ENCODE results near the gene RABIF. TPM values are rescaled to one million over a fixed set of nuclear protein-coding genes. Genes with fewer than 3 reads are reported as not detected.

The RABIF gene
- total RNA-seq, 2 donors from 2014 or later, result 10.3 to 11.1 TPM

GRCh38 chr1:202860744-202861419 lies 28.1 kb downstream of the RABIF start:
- H3K27ac Mint-ChIP-seq, result peak overlapping the region; percentile 60
- DNase-seq (peak in 1 of 3 donors; percentile 14), ATAC-seq (peak; percentile 73)
- no peaks in the 10 kb centered on the region for H3K9me3 ChIP-seq (ENCODE audit: control insufficient read depth, low read length, poor library complexity, severe bottlenecking)
- H3K4me3 Mint-ChIP-seq, result peak overlapping the region; percentile 91
- H3K36me3 Mint-ChIP-seq (ENCODE audit: low read depth), result no peaks in the 10 kb centered on the region
- peaks cover 14% of the 10 kb centered on the region for H3K4me1 Mint-ChIP-seq
- peaks cover 62% of the 10 kb centered on the region for H3K27me3 Mint-ChIP-seq

GRCh38 chr1:202858789-202859414 lies 30.0 kb downstream of the RABIF start:
- Mint-ChIP-seq H3K27ac (no peak overlapping the region), H3K27me3 (peaks cover 42% of the 10 kb centered on the region), H3K4me1 (peaks cover 14% of the 10 kb centered on the region), H3K36me3 (ENCODE audit: low read depth) (no peaks in the 10 kb centered on the region), H3K4me3 (no peak overlapping the region)
- no peak for DNase-seq
- ATAC-seq, result no peak
- no peaks in the 10 kb centered on the region for H3K9me3 ChIP-seq (ENCODE audit: control insufficient read depth, low read length, poor library complexity, severe bottlenecking)

GRCh38 chr1:202858331-202858730 lies 30.6 kb downstream of the RABIF start:
- Mint-ChIP-seq H3K27ac (no peak overlapping the region), H3K36me3 (ENCODE audit: low read depth) (no peaks in the 10 kb centered on the region), H3K4me1 (peaks cover 14% of the 10 kb centered on the region), H3K27me3 (peaks cover 39% of the 10 kb centered on the region), H3K4me3 (no peak overlapping the region)
- no peak for ATAC-seq
- no peak for DNase-seq
- H3K9me3 ChIP-seq (ENCODE audit: control insufficient read depth, low read length, poor library complexity, severe bottlenecking), result no peaks in the 10 kb centered on the region

GRCh38 chr1:202857136-202857610 lies 31.8 kb downstream of the RABIF start:
- Mint-ChIP-seq H3K4me3 (no peak overlapping the region), H3K36me3 (ENCODE audit: low read depth) (no peaks in the 10 kb centered on the region), H3K27me3 (peaks cover 27% of the 10 kb centered on the region), H3K27ac (no peak overlapping the region), H3K4me1 (peaks cover 14% of the 10 kb centered on the region)
- no peaks in the 10 kb centered on the region for H3K9me3 ChIP-seq (ENCODE audit: control insufficient read depth, low read length, poor library complexity, severe bottlenecking)
- ATAC-seq (no peak), DNase-seq (no peak)

- Mint-ChIP-seq H3K4me1 (peaks cover 4% of the 10 kb centered on the region), H3K27me3 (peaks cover 15% of the 10 kb centered on the region), H3K36me3 (ENCODE audit: low read depth) (no peaks in the 10 kb centered on the region), H3K27ac (no peak overlapping the region), H3K4me3 (no peak overlapping the region)
- ATAC-seq (no peak), DNase-seq (no peak)
- no peaks in the 10 kb centered on the region for H3K9me3 ChIP-seq (ENCODE audit: control insufficient read depth, low read length, poor library complexity, severe bottlenecking)
Observed at GRCh38 chr1:202856014-202856413, 32.9 kb downstream of the RABIF start.

- H3K4me1 Mint-ChIP-seq, result no peaks in the 10 kb centered on the region
- H3K9me3 ChIP-seq (ENCODE audit: control insufficient read depth, low read length, poor library complexity, severe bottlenecking), result no peaks in the 10 kb centered on the region
- H3K36me3 Mint-ChIP-seq (ENCODE audit: low read depth), result no peaks in the 10 kb centered on the region
- no peak overlapping the region for H3K4me3 Mint-ChIP-seq
- no peak for ATAC-seq
- no peak for DNase-seq
- H3K27ac Mint-ChIP-seq, result no peak overlapping the region
- H3K27me3 Mint-ChIP-seq, result peaks cover 3% of the 10 kb centered on the region
Observed at GRCh38 chr1:202854787-202855186, 34.2 kb downstream of the RABIF start.

GRCh38 chr1:202852163-202852904 lies 36.6 kb downstream of the RABIF start:
- peaks cover 3% of the 10 kb centered on the region for H3K4me1 Mint-ChIP-seq
- no peak overlapping the region for H3K4me3 Mint-ChIP-seq
- ATAC-seq (peak; percentile 84), DNase-seq (peak in 2 of 3 donors; percentile 9 to 25)
- no peaks in the 10 kb centered on the region for H3K27me3 Mint-ChIP-seq
- H3K36me3 Mint-ChIP-seq (ENCODE audit: low read depth), result no peaks in the 10 kb centered on the region
- no peak overlapping the region for H3K27ac Mint-ChIP-seq
- H3K9me3 ChIP-seq (ENCODE audit: control insufficient read depth, low read length, poor library complexity, severe bottlenecking), result no peaks in the 10 kb centered on the region

GRCh38 chr1:202850593-202851362 lies 38.2 kb downstream of the RABIF start:
- peaks cover 3% of the 10 kb centered on the region for H3K4me1 Mint-ChIP-seq
- no peak overlapping the region for H3K27ac Mint-ChIP-seq
- H3K4me3 Mint-ChIP-seq, result peak overlapping the region; percentile 25
- H3K9me3 ChIP-seq (ENCODE audit: control insufficient read depth, low read length, poor library complexity, severe bottlenecking), result no peaks in the 10 kb centered on the region
- H3K36me3 Mint-ChIP-seq (ENCODE audit: low read depth), result no peaks in the 10 kb centered on the region
- H3K27me3 Mint-ChIP-seq, result no peaks in the 10 kb centered on the region
- no peak for DNase-seq
- ATAC-seq, result no peak

GRCh38 chr1:202848191-202848542 lies 40.8 kb downstream of the RABIF start:
- Mint-ChIP-seq H3K36me3 (ENCODE audit: low read depth) (no peaks in the 10 kb centered on the region), H3K4me3 (no peak overlapping the region), H3K4me1 (peaks cover 5% of the 10 kb centered on the region), H3K27me3 (no peaks in the 10 kb centered on the region), H3K27ac (no peak overlapping the region)
- no peaks in the 10 kb centered on the region for H3K9me3 ChIP-seq (ENCODE audit: control insufficient read depth, low read length, poor library complexity, severe bottlenecking)
- ATAC-seq (no peak), DNase-seq (no peak)

- Mint-ChIP-seq H3K4me3 (no peak overlapping the region), H3K36me3 (ENCODE audit: low read depth) (no peaks in the 10 kb centered on the region), H3K27me3 (no peaks in the 10 kb centered on the region), H3K4me1 (peaks cover 5% of the 10 kb centered on the region), H3K27ac (no peak overlapping the region)
- no peaks in the 10 kb centered on the region for H3K9me3 ChIP-seq (ENCODE audit: control insufficient read depth, low read length, poor library complexity, severe bottlenecking)
- DNase-seq (no peak), ATAC-seq (no peak)
Observed at GRCh38 chr1:202844935-202845334, 44.0 kb downstream of the RABIF start.

- no peaks in the 10 kb centered on the region for H3K36me3 Mint-ChIP-seq (ENCODE audit: low read depth)
- no peaks in the 10 kb centered on the region for H3K9me3 ChIP-seq (ENCODE audit: control insufficient read depth, low read length, poor library complexity, severe bottlenecking)
- no peak overlapping the region for H3K27ac Mint-ChIP-seq
- ATAC-seq (no peak), DNase-seq (no peak)
- H3K27me3 Mint-ChIP-seq, result no peaks in the 10 kb centered on the region
- no peak overlapping the region for H3K4me3 Mint-ChIP-seq
- peaks cover 5% of the 10 kb centered on the region for H3K4me1 Mint-ChIP-seq
Observed at GRCh38 chr1:202844259-202844658, 44.7 kb downstream of the RABIF start.

- no peak overlapping the region for H3K4me3 Mint-ChIP-seq
- DNase-seq (no peak), ATAC-seq (no peak)
- no peaks in the 10 kb centered on the region for H3K36me3 Mint-ChIP-seq (ENCODE audit: low read depth)
- no peaks in the 10 kb centered on the region for H3K27me3 Mint-ChIP-seq
- H3K4me1 Mint-ChIP-seq, result peaks cover 3% of the 10 kb centered on the region
- H3K9me3 ChIP-seq (ENCODE audit: control insufficient read depth, low read length, poor library complexity, severe bottlenecking), result no peaks in the 10 kb centered on the region
- H3K27ac Mint-ChIP-seq, result peak overlapping the region; percentile 39
Observed at GRCh38 chr1:202843081-202843480, 45.9 kb downstream of the RABIF start.

GRCh38 chr1:202837746-202838262 lies 51.1 kb downstream of the RABIF start:
- ATAC-seq, result no peak
- Mint-ChIP-seq H3K36me3 (ENCODE audit: low read depth) (no peaks in the 10 kb centered on the region), H3K27me3 (no peaks in the 10 kb centered on the region), H3K27ac (peak overlapping the region; percentile 91), H3K4me3 (no peak overlapping the region), H3K4me1 (peaks cover 34% of the 10 kb centered on the region)
- no peak for DNase-seq
- no peaks in the 10 kb centered on the region for H3K9me3 ChIP-seq (ENCODE audit: control insufficient read depth, low read length, poor library complexity, severe bottlenecking)

All from T-helper 17 cell (primary cell).